ENCODE results near the gene ALKBH3.

GRCh38 chr11:43905813-43906241, 25.2 kb downstream of the ALKBH3 start:
- TF ChIP-seq FOXP2 (optimal IDR thresholded peaks at IDR 0.05; ENCODE audit: borderline replicate concordance, extremely low read depth, extremely low read length, insufficient read depth), result no peak
- no peak for TF ChIP-seq REST (IDR thresholded peaks at IDR 0.05; ENCODE audit: insufficient read depth in 1 of 2, low read depth in 2 of 2, low read length in 2 of 2)
- no peak for TF ChIP-seq POLR2AphosphoS5 (IDR thresholded peaks at IDR 0.05; ENCODE audit: low read depth, low read length)
- no peak for TF ChIP-seq SIN3A (IDR thresholded peaks at IDR 0.05; ENCODE audit: borderline replicate concordance, insufficient read depth, low read length)

Data from PFSK-1 (cell line).